Stomach (tissue), 4 donors: ENCODE results near the gene SPOCD1.

Source experiments
- CTCF ChIP-seq, 7 experiments: fragments of 450-650 bp in 4 of 7; fragments of 200-600 bp in 3 of 7; sonication (generic) in 3 of 7; IDR thresholded peaks; one replicate each; pipeline ENCODE4 v1.5.1; 2016 to 2019; ENCODE audit warnings: antibody characterized with exemption in 7 of 7, control low read depth in 2 of 7, mild to moderate bottlenecking in 1 of 7
- EP300 ChIP-seq: sonication (generic); formaldehyde crosslinking; IDR thresholded peaks from one replicate; pipeline ENCODE4 v1.6.1; 2017; ENCODE audit warnings: antibody characterized with exemption
- POLR2A ChIP-seq, 4 donors: fragments of 450-650 bp; IDR thresholded peaks; one replicate each; pipeline ENCODE4 v1.6.1; 2016; ENCODE audit warnings: antibody characterized with exemption in 4 of 4, control low read depth in 2 of 4, mild to moderate bottlenecking in 1 of 4, moderate library complexity in 1 of 4

GRCh38 chr1:31849653-31850052 lies 33.8 kb upstream of the SPOCD1 start:
- TF ChIP-seq CTCF (IDR thresholded peaks at IDR 0.05): no peak
- TF ChIP-seq EP300: no peak
- no peak for TF ChIP-seq POLR2A (IDR thresholded peaks at IDR 0.05)
